SU-DHL-6 (cell line): ENCODE results near the gene MYPOP.

ENCODE experiments used
- H2AFZ ChIP-seq: fragments of 200-600 bp; sonication (generic); 2 replicates; pipeline ENCODE4 v1.6.1; 2014; ENCODE audit warnings: low read depth, mild to moderate bottlenecking, moderate library complexity, mixed read lengths, antibody characterized with exemption, low read length; ENCODE audit not compliant: severe bottlenecking
- H3F3A ChIP-seq: fragments of 200-600 bp; shearing (Covaris generic); 2 replicates; pipeline ENCODE4 v1.6.0; 2016; ENCODE audit warnings: antibody characterized with exemption, mild to moderate bottlenecking; ENCODE audit not compliant: insufficient read depth
- H3K27ac ChIP-seq: fragments of 200-600 bp; sonication (generic); 2 replicates; pipeline ENCODE4 v1.5.1; 2016; ENCODE audit warnings: low read depth, mild to moderate bottlenecking, low read length, moderate library complexity, mixed read lengths
- H3K27me3 ChIP-seq: fragments of 200-600 bp; sonication (generic), shearing (Covaris generic); 2 replicates; pipeline ENCODE4 v1.6.0; 2014; ENCODE audit warnings: mild to moderate bottlenecking, low read length
- H3K36me3 ChIP-seq: fragments of 200-600 bp; sonication (generic); 2 replicates; pipeline ENCODE4 v1.6.1; 2014; ENCODE audit warnings: mild to moderate bottlenecking, low read length, mixed read lengths
- H3K4me2 ChIP-seq: fragments of 300-600, 200-600 bp; shearing (Covaris generic), sonication (generic); 2 replicates; pipeline ENCODE4 v1.6.0; 2014; ENCODE audit warnings: low read length, low read depth, mild to moderate bottlenecking; ENCODE audit not compliant: poor library complexity, severe bottlenecking
- H3K4me3 ChIP-seq: fragments of 200-600 bp; sonication (generic); 2 replicates; pipeline ENCODE4 v1.5.1; 2014; ENCODE audit warnings: antibody characterized with exemption, low read length, mild to moderate bottlenecking, mixed read lengths; ENCODE audit not compliant: insufficient read depth, poor library complexity, severe bottlenecking
- H3K79me2 ChIP-seq: fragments of 200-600 bp; sonication (generic); 2 replicates; pipeline ENCODE4 v1.6.1; 2014; ENCODE audit warnings: mild to moderate bottlenecking, low read length, moderate library complexity; ENCODE audit not compliant: insufficient read depth
- H3K9ac ChIP-seq: fragments of 200-600 bp; sonication (generic); 2 replicates; pipeline ENCODE4 v1.7.0; 2014; ENCODE audit warnings: mild to moderate bottlenecking, low read length
- H3K9me2 ChIP-seq: fragments of 200-600 bp; sonication (generic); replicated peaks from 2 replicates; pipeline ENCODE4 v1.6.1; 2014; ENCODE audit warnings: low read length; ENCODE audit not compliant: insufficient read depth
- H3K9me3 ChIP-seq: fragments of 200-600 bp; sonication (generic); 2 replicates; pipeline ENCODE4 v1.6.1; 2014; ENCODE audit warnings: low read length, mixed read lengths; ENCODE audit not compliant: insufficient read depth
- H4K20me1 ChIP-seq: fragments of 200-600 bp; sonication (generic); 2 replicates; pipeline ENCODE4 v1.6.1; 2014; ENCODE audit warnings: low read depth, mild to moderate bottlenecking, antibody characterized with exemption, low read length, moderate library complexity, mixed read lengths
- EZH2phosphoT487 ChIP-seq: fragments of 200-600 bp; sonication (generic), shearing (Covaris generic); conservative IDR thresholded peaks from 2 replicates; pipeline ENCODE4 v1.6.1; 2018; ENCODE audit warnings: mild to moderate bottlenecking, antibody characterized with exemption, low read length, moderate library complexity, mixed read lengths
- TF ChIP-seq, protein P1 (sequence below): fragments of 200-600 bp; sonication (generic); IDR thresholded peaks from one replicate; pipeline ENCODE4 v1.5.1; 2017; ENCODE audit warnings: antibody characterized with exemption, mild to moderate bottlenecking, low read length, moderate library complexity; ENCODE audit not compliant: insufficient read depth, poor library complexity, severe bottlenecking

The MYPOP gene

DNA sequence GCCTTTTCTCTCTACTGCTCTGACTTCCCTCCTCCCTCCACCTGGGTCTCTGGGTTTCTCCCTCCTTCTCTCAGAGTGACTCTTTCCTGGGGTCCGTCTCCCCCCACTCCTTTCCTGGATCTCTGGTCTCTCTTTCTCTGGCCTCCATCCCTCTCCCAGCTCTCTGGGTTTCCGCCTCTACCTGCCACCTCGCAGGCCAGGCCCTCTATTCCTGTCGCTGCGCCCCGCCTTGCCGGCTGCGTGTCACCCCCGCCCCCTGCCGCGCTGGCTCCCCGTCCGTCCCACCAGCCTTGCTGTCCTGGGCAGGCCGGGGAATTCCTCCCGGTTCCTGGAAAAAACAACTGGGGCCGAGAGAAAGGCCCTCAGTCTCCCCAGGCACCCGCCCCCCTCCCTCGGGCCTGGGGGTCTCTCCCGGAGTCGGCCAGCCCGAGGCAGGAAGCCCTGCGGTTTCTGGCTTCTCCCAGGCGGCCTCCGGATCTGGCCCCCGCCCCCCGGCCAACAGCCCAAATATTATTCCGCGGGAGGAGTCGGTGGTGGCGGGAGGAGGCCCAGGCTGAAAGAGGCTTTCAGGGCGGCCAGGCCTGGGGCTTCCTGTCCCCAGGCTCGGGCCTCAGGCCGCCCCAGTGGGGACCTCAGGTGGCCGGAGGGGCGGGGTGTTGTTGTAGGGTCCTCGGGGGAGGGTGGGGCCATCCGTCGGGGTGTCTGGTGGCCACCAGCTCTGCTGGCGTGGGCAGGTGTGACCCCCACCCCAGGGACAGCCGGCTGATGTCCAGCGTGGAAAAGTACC is 25.8 kb downstream of the MYPOP start:
- Histone ChIP-seq H3K27ac (no peak overlapping the region), H3K4me3 (no peak overlapping the region)

DNA sequence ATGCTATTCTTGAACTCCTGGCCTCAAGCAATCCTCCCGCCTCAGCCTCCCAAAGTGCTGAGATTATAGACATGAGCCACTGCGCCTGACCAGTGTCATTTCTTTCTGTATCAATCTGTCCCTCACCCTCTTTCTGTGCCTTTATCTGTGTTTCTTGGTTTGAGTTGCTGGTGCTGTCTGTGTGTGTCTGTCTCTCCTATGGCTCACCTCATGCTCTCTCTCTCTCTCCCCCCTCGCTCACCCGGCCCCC is 26.3 kb downstream of the MYPOP start:
- H4K20me1 ChIP-seq: no peaks in the 10 kb centered on the region
- H3K9ac ChIP-seq: no peak overlapping the region
- H3K9me3 ChIP-seq: no peaks in the 10 kb centered on the region
- TF ChIP-seq EZH2phosphoT487: no peak
- TF ChIP-seq, protein P1, sequence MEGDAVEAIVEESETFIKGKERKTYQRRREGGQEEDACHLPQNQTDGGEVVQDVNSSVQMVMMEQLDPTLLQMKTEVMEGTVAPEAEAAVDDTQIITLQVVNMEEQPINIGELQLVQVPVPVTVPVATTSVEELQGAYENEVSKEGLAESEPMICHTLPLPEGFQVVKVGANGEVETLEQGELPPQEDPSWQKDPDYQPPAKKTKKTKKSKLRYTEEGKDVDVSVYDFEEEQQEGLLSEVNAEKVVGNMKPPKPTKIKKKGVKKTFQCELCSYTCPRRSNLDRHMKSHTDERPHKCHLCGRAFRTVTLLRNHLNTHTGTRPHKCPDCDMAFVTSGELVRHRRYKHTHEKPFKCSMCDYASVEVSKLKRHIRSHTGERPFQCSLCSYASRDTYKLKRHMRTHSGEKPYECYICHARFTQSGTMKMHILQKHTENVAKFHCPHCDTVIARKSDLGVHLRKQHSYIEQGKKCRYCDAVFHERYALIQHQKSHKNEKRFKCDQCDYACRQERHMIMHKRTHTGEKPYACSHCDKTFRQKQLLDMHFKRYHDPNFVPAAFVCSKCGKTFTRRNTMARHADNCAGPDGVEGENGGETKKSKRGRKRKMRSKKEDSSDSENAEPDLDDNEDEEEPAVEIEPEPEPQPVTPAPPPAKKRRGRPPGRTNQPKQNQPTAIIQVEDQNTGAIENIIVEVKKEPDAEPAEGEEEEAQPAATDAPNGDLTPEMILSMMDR: no peak
- H2AFZ ChIP-seq: no peak overlapping the region
- H3K9me2 ChIP-seq: no peaks in the 10 kb centered on the region
- H3K36me3 ChIP-seq: no peaks in the 10 kb centered on the region
- no peak overlapping the region for H3K4me2 ChIP-seq
- H3K27me3 ChIP-seq: no peaks in the 10 kb centered on the region
- H3F3A ChIP-seq: no peaks in the 10 kb centered on the region
- no peak overlapping the region for H3K4me3 ChIP-seq
- H3K27ac ChIP-seq: no peak overlapping the region
- H3K79me2 ChIP-seq: no peaks in the 10 kb centered on the region

More for the DNA sequence above, 25.8 kb downstream of the MYPOP start:
- no peaks in the 10 kb centered on the region for H3F3A ChIP-seq
- H3K36me3 ChIP-seq: no peaks in the 10 kb centered on the region
- no peaks in the 10 kb centered on the region for H3K9me3 ChIP-seq
- no peaks in the 10 kb centered on the region for H3K9me2 ChIP-seq
- H3K27me3 ChIP-seq: no peaks in the 10 kb centered on the region
- no peak overlapping the region for H3K9ac ChIP-seq
- TF ChIP-seq, protein P1: no peak
- no peak for TF ChIP-seq EZH2phosphoT487
- H3K4me2 ChIP-seq: no peak overlapping the region
- no peak overlapping the region for H2AFZ ChIP-seq
- H4K20me1 ChIP-seq: no peaks in the 10 kb centered on the region
- H3K79me2 ChIP-seq: no peaks in the 10 kb centered on the region

DNA sequence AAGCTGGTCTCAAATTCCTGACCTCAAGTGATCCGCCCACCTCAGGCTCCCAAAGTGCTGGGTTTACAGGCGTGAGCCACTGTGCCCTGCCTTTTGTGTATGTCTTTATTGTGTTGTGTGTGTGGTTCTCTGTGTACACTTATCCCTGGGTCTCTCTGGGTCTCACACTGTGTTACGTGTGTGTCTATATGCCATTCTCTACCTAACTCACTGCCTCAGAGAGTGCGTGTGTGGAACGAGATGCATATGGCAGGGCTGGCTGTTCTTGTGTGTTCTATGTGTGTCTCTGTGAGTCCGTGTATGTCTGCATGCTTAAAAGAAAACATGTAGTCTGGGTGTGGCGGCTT is 27.8 kb downstream of the MYPOP start:
- H3F3A ChIP-seq: no peaks in the 10 kb centered on the region
- H3K27ac ChIP-seq: no peak overlapping the region
- H3K4me3 ChIP-seq: no peak overlapping the region
- no peak overlapping the region for H2AFZ ChIP-seq
- H3K36me3 ChIP-seq: no peaks in the 10 kb centered on the region
- H3K4me2 ChIP-seq: no peak overlapping the region
- H3K9me3 ChIP-seq: no peaks in the 10 kb centered on the region
- no peak overlapping the region for H3K9ac ChIP-seq
- H3K79me2 ChIP-seq: no peaks in the 10 kb centered on the region
- no peaks in the 10 kb centered on the region for H3K9me2 ChIP-seq
- TF ChIP-seq, protein P1: no peak
- no peak for TF ChIP-seq EZH2phosphoT487
- H3K27me3 ChIP-seq: no peaks in the 10 kb centered on the region
- H4K20me1 ChIP-seq: no peaks in the 10 kb centered on the region
